HG03378 (cell line): Measurements from ENCODE around the gene PRMT1.
"Not testable (repeated sequence)": the region's sequence is repeated elsewhere in the genome, so short reads cannot be mapped to it uniquely, and the experiment has no call there.

Experiments used
- ATAC-seq: cut with Tn5 transposase; IDR thresholded peaks from one replicate; pipeline ENCODE4 v1.9.1; 2021; ENCODE audit warnings: mild to moderate bottlenecking, moderate library complexity; ENCODE audit not compliant: unreplicated experiment

The PRMT1 gene

DNA sequence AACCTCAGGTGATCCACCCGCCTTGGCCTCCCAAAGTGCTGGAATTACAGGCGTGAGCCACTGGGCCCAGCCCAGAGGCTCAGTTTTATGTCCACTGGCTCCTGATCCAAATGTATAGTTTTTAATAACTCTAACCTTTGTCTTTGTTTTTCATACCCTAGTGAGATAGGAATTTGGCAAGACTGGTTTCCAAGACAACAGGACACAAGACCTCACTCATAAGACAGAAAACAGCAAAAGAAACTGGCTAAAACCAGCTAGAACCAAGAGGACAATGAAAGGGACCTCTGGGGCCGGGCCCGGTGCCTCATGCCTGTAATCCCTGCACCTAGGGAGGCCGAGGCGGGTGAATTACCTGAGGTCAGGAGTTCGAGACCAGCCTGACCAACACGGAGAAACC is 41.4 kb downstream of the PRMT1 start:
- ATAC-seq = no peak

DNA sequence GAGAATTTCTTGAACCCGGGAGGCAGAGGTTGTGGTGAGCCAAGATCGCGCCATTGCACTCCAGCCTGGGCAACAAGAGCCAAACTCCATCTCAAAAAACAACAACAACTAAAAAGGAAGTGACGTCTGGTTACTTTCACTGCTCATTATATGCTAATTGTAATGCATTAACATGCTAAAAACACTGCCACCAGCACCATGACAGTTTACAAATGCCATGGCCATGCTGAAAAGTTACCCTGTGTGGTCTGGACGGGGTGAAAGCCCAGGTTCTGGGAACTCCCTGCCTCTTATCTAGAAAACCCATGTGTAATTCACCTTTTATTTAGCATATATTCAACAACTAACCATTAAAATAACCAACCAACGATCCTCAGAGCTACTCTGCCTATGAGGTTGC is 41.9 kb downstream of the PRMT1 start:
- ATAC-seq = no peak

DNA sequence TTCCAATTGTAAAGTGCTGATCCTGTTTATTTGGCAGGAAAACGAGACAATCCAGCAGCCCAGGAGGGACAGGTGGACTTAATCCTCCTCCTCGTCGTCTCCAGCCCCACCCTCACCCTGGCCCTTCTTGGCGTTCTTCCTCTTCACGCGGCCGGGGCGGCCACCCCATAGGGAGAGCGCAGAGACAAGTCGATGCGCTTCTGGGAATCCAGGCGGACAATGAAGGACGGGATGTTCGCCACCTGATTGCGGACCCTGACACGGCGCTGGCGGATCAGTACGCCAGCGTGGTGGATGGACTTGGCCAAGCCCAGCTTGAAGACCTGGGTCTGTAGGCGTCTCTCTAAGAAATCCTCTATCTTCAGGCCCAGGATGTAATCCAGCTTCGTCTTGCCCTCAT is 42.3 kb downstream of the PRMT1 start:
- not testable (repeated sequence) for ATAC-seq

DNA sequence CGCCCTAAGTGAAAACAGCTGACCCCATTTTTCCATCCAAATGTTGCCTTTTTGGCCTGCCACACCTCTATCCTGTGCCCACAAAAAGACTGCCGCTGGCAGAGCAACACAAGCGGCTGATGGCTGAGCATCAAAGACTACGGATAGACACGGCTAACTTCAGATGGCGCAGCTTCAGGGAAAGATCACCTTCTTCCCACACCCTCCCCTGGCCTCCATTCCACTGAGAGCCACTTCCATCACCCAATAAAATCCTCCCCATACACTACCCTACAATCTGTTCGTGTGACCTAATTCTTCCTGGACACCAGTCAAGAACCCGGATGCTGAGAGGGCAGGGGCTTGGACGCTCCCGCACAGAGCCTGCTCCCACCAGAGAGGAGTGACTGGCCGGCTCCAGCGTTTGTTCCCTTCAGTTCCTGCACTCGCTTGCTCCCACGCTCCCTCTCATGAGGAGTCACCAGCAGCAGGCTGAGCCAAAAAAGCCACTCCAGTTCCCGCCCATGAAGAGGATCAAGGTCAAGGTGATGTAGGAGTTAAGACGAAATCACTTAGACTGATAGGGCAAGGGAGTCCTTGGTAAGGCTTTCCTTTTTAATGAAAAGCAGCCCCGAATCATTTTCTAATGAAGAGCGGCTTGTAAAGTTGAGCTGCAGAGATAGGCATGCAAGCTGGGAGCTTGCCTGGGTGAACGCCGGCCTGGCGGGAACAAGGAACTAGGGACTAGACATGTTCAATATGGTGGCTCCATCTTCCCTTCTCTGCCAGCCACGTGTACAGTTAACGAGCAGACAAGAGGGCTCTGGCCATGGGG is 50.4 kb downstream of the PRMT1 start:
- no peak for ATAC-seq

DNA sequence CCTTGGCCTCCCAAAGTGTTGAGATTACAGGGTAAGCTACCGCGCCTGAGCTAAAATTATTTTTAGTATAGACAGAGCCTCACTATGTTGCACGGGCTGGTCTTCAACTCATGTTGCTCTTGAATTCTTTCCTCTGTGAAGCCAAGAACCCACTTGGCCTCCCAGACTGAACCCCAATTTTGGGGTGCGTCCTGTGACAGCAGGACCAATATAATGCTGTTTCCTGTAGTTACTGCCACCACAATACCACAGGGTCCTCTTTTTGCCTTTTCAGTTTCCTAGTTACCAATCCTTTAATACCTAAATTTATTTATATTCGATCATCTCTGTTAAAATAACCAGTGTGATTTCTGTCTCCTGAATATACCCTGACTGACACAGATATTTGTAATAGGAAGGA is 53.1 kb downstream of the PRMT1 start:
- no peak for ATAC-seq
